ENCODE data around the gene MS4A12.
A peak's percentile ranks its signal among the peaks of the same experiment; 100 is the strongest.
"Not testable (repeated sequence)": the region's sequence is repeated elsewhere in the genome, so short reads cannot be mapped to it uniquely, and the experiment has no call there.

The MS4A12 gene

DNA sequence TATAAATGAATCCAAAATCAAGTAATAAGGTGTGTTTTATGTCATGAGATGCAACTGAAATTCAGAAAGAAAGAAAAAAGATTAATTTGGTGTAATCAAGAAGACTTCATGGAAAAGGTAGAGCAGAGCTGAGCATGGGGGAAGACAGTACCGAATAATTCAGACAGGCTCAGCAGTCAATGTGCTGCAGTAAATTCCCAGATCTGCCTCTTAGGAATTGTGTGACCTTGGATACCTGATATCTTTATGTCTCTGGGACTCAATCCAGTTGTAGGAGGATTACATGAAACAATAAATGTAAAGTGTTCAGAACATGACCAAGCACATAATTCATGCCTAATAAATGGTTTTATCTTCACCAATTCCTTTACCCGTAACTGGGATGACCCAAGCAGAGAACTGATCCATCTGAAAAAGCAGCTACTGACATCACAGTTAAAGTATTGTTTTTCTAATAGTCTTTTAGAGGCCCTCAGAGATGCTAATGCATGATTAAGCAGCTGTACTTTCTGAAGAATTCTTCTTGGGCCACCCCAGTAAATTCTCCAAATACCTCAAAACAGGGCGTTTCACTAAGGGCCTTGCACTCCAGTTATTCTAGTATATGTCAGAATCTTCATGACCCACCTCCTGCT is 7.8 kb downstream of the MS4A12 start:
- Histone ChIP-seq H3K36me3 (ENCODE audit: insufficient read depth, low read length) (no peaks in the 10 kb centered on the region), H4K20me1 (ENCODE audit: insufficient read depth, low read length, poor library complexity, severe bottlenecking) (no peaks in the 10 kb centered on the region), H3K9ac (ENCODE audit: low read depth, low read length, poor library complexity, severe bottlenecking) (no peak overlapping the region), H3K9me3 (ENCODE audit: insufficient read depth, low read depth, low read length) (no peaks in the 10 kb centered on the region), H3K4me3 (ENCODE audit: low read length, poor library complexity, severe bottlenecking) (no peak overlapping the region), H3K4me2 (ENCODE audit: low read depth, low read length, poor library complexity, severe bottlenecking) (no peak overlapping the region), H3K9me2 (replicated peaks; ENCODE audit: low read depth, low read length) (no peaks in the 10 kb centered on the region), H3K4me1 (ENCODE audit: insufficient read depth, low read length, poor library complexity, severe bottlenecking) (peaks cover 4% of the 10 kb centered on the region), H3K27me3 (ENCODE audit: insufficient read depth, low read length, poor library complexity, severe bottlenecking) (peaks cover 84% of the 10 kb centered on the region), H3F3A (ENCODE audit: low read depth) (no peaks in the 10 kb centered on the region), H2AFZ (ENCODE audit: low read length) (no peak overlapping the region), H3K79me2 (ENCODE audit: insufficient read depth, low read length) (no peaks in the 10 kb centered on the region)
- no peak for TF ChIP-seq EZH2phosphoT487 (IDR thresholded peaks at IDR 0.05; ENCODE audit: borderline replicate concordance)
- TF ChIP-seq, protein P1, sequence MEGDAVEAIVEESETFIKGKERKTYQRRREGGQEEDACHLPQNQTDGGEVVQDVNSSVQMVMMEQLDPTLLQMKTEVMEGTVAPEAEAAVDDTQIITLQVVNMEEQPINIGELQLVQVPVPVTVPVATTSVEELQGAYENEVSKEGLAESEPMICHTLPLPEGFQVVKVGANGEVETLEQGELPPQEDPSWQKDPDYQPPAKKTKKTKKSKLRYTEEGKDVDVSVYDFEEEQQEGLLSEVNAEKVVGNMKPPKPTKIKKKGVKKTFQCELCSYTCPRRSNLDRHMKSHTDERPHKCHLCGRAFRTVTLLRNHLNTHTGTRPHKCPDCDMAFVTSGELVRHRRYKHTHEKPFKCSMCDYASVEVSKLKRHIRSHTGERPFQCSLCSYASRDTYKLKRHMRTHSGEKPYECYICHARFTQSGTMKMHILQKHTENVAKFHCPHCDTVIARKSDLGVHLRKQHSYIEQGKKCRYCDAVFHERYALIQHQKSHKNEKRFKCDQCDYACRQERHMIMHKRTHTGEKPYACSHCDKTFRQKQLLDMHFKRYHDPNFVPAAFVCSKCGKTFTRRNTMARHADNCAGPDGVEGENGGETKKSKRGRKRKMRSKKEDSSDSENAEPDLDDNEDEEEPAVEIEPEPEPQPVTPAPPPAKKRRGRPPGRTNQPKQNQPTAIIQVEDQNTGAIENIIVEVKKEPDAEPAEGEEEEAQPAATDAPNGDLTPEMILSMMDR (conservative IDR thresholded peaks at IDR 0.05; ENCODE audit: low read length), result no peak

DNA sequence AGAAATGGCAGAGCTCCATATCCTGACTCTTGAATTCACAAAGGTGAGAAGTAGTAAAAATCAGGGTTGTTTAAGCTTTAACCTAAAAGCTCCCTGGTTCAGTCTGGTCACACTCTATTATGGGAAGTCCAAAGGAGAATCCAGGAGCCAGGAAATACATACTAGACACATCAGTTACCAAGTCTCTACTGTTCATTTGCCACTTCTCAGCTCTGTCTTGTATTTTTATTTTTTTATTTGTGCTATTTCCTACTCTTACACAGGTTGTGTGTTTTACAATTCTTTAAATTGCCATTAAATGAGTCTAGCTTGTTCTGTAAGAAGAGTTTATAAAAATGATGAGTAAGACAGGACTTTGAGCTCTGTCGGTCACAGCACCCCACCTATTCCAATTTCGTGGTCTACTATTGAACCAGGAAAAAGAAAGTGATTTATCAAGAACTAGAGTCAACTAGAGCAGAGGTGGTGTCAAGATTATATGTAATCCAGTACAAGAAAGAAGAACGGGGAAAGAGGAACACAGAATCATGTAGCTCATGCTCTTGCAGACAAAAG is 9.7 kb downstream of the MS4A12 start:
- H3K79me2 ChIP-seq (ENCODE audit: insufficient read depth, low read length), result no peaks in the 10 kb centered on the region
- no peak overlapping the region for H3K9ac ChIP-seq (ENCODE audit: low read depth, low read length, poor library complexity, severe bottlenecking)
- H3K27me3 ChIP-seq (ENCODE audit: insufficient read depth, low read length, poor library complexity, severe bottlenecking), result peaks cover 86% of the 10 kb centered on the region
- H3K4me1 ChIP-seq (ENCODE audit: insufficient read depth, low read length, poor library complexity, severe bottlenecking), result peaks cover 4% of the 10 kb centered on the region
- no peaks in the 10 kb centered on the region for H3K9me2 ChIP-seq (replicated peaks; ENCODE audit: low read depth, low read length)
- H4K20me1 ChIP-seq (ENCODE audit: insufficient read depth, low read length, poor library complexity, severe bottlenecking), result no peaks in the 10 kb centered on the region
- no peak overlapping the region for H3K4me3 ChIP-seq (ENCODE audit: low read length, poor library complexity, severe bottlenecking)
- TF ChIP-seq, protein P1 (conservative IDR thresholded peaks at IDR 0.05; ENCODE audit: low read length), result no peak
- TF ChIP-seq EZH2phosphoT487 (IDR thresholded peaks at IDR 0.05; ENCODE audit: borderline replicate concordance), result no peak
- no peak overlapping the region for H2AFZ ChIP-seq (ENCODE audit: low read length)
- H3K36me3 ChIP-seq (ENCODE audit: insufficient read depth, low read length), result no peaks in the 10 kb centered on the region
- H3F3A ChIP-seq (ENCODE audit: low read depth), result no peaks in the 10 kb centered on the region
- H3K9me3 ChIP-seq (ENCODE audit: insufficient read depth, low read depth, low read length), result no peaks in the 10 kb centered on the region
- H3K4me2 ChIP-seq (ENCODE audit: low read depth, low read length, poor library complexity, severe bottlenecking), result no peak overlapping the region

DNA sequence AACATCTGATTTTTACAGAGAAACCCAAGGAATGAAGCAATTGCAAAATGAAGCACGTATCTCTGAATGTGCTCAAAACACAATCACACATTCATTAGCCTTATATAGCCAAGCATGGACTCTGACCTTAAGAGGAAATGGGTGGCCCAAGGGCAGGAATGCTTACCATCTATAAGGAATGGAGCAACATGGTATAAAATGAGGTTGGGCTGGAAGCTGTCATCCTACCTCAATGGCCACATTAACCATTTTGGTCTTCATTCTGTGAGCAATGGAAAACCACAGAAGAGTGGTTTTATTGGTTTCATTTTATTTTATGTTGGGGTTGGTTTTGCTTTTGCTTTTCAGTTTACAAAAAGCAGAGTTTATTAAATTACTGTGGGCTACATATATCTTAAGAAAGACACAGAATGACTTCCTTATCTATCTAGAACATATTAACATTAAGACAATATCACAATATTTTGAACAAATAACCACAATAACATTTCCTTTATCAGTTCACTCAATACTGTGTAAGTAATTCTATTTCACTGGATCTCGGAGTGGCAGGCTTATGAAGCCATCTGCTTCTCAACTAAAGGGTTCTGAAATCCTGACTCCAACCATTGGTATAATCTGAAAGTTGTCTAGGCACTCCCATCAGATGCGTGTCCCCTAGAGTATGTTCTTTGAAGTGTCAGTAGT is 11.8 kb downstream of the MS4A12 start:
- Histone ChIP-seq H3K27me3 (ENCODE audit: insufficient read depth, low read length, poor library complexity, severe bottlenecking) (peaks cover 80% of the 10 kb centered on the region), H3K4me3 (ENCODE audit: low read length, poor library complexity, severe bottlenecking) (peak overlapping the region; percentile 11), H4K20me1 (ENCODE audit: insufficient read depth, low read length, poor library complexity, severe bottlenecking) (no peaks in the 10 kb centered on the region), H3K9me3 (ENCODE audit: insufficient read depth, low read depth, low read length) (no peaks in the 10 kb centered on the region), H3K9ac (ENCODE audit: low read depth, low read length, poor library complexity, severe bottlenecking) (no peak overlapping the region), H3K4me2 (ENCODE audit: low read depth, low read length, poor library complexity, severe bottlenecking) (peak overlapping the region; percentile 36), H3K4me1 (ENCODE audit: insufficient read depth, low read length, poor library complexity, severe bottlenecking) (peaks cover 4% of the 10 kb centered on the region), H3F3A (ENCODE audit: low read depth) (no peaks in the 10 kb centered on the region), H3K9me2 (replicated peaks; ENCODE audit: low read depth, low read length) (no peaks in the 10 kb centered on the region), H3K36me3 (ENCODE audit: insufficient read depth, low read length) (no peaks in the 10 kb centered on the region), H3K79me2 (ENCODE audit: insufficient read depth, low read length) (no peaks in the 10 kb centered on the region), H2AFZ (ENCODE audit: low read length) (no peak overlapping the region)
- TF ChIP-seq EZH2phosphoT487 (IDR thresholded peaks at IDR 0.05; ENCODE audit: borderline replicate concordance), result no peak
- TF ChIP-seq, protein P1 (conservative IDR thresholded peaks at IDR 0.05; ENCODE audit: low read length), result no peak

DNA sequence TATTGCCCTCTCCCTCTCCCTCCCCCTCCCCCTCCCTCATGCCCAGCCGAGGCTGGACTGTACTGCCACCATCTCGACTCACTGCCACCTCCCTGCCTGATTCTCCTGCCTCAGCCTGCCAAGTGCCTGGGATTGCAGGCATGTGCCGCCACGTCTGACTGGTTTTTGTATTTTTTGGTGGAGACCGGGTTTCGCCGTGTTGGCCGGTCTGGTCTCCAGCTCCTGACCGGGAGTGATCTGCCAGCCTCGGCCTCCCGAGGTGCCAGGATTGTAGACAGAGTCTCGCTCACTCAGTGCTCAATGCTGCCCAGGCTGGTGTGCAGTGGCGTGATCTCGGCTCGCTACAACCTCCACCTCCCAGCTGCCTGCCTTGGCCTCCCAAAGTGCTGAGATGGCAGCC is 17.0 kb downstream of the MS4A12 start:
- H3K4me3 ChIP-seq (ENCODE audit: low read length, poor library complexity, severe bottlenecking); H3K9ac ChIP-seq (ENCODE audit: low read depth, low read length, poor library complexity, severe bottlenecking): not testable (repeated sequence)

DNA sequence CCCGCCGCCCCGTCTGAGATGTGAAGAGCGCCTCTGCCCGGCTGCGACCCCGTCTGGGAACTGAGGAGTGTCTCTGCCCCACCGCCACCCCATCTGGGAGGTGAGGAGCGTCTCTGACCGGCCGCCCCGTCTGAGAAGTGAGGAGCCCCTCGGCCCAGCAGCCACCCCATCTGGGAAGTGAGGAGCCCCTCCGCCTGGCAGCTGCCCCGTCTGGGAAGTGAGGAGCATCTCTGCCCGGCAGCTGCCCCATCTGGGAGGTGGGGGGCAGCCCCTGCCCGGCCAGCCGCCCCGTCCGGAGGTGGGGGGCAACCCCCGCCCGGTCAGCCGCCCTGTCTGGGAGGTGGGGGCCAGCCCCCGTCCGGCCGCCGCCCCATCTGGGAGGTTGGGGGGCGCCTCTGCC is 17.6 kb downstream of the MS4A12 start:
- H3K4me1 ChIP-seq (ENCODE audit: insufficient read depth, low read length, poor library complexity, severe bottlenecking); H3K9ac ChIP-seq (ENCODE audit: low read depth, low read length, poor library complexity, severe bottlenecking); H3K9me3 ChIP-seq (ENCODE audit: insufficient read depth, low read depth, low read length); H3K36me3 ChIP-seq (ENCODE audit: insufficient read depth, low read length); H3K79me2 ChIP-seq (ENCODE audit: insufficient read depth, low read length); H4K20me1 ChIP-seq (ENCODE audit: insufficient read depth, low read length, poor library complexity, severe bottlenecking); H3K4me2 ChIP-seq (ENCODE audit: low read depth, low read length, poor library complexity, severe bottlenecking); H3K4me3 ChIP-seq (ENCODE audit: low read length, poor library complexity, severe bottlenecking); H2AFZ ChIP-seq (ENCODE audit: low read length); H3F3A ChIP-seq (ENCODE audit: low read depth); H3K9me2 ChIP-seq (replicated peaks; ENCODE audit: low read depth, low read length): not testable (repeated sequence)
- peaks cover 54% of the 10 kb centered on the region for H3K27me3 ChIP-seq (ENCODE audit: insufficient read depth, low read length, poor library complexity, severe bottlenecking)

More for the DNA sequence above, 17.0 kb downstream of the MS4A12 start:
- H3K4me2 ChIP-seq (ENCODE audit: low read depth, low read length, poor library complexity, severe bottlenecking); H4K20me1 ChIP-seq (ENCODE audit: insufficient read depth, low read length, poor library complexity, severe bottlenecking); H3K36me3 ChIP-seq (ENCODE audit: insufficient read depth, low read length); H3K4me1 ChIP-seq (ENCODE audit: insufficient read depth, low read length, poor library complexity, severe bottlenecking); H3K9me2 ChIP-seq (replicated peaks; ENCODE audit: low read depth, low read length); H3K9me3 ChIP-seq (ENCODE audit: insufficient read depth, low read depth, low read length); H2AFZ ChIP-seq (ENCODE audit: low read length); H3F3A ChIP-seq (ENCODE audit: low read depth); H3K79me2 ChIP-seq (ENCODE audit: insufficient read depth, low read length): not testable (repeated sequence)
- peaks cover 50% of the 10 kb centered on the region for H3K27me3 ChIP-seq (ENCODE audit: insufficient read depth, low read length, poor library complexity, severe bottlenecking)
